ENCODE data around the gene SPATA24. TPM values are rescaled to one million over a fixed set of nuclear protein-coding genes. Genes with fewer than 3 reads are reported as not detected.

SPATA24 gene
- total and polyA plus RNA-seq, 2 of the 8 experiments (the other 6 are each of a cell fraction or from before 2014, with no cell fraction given), result 5.8 to 9.4 TPM

DNA sequence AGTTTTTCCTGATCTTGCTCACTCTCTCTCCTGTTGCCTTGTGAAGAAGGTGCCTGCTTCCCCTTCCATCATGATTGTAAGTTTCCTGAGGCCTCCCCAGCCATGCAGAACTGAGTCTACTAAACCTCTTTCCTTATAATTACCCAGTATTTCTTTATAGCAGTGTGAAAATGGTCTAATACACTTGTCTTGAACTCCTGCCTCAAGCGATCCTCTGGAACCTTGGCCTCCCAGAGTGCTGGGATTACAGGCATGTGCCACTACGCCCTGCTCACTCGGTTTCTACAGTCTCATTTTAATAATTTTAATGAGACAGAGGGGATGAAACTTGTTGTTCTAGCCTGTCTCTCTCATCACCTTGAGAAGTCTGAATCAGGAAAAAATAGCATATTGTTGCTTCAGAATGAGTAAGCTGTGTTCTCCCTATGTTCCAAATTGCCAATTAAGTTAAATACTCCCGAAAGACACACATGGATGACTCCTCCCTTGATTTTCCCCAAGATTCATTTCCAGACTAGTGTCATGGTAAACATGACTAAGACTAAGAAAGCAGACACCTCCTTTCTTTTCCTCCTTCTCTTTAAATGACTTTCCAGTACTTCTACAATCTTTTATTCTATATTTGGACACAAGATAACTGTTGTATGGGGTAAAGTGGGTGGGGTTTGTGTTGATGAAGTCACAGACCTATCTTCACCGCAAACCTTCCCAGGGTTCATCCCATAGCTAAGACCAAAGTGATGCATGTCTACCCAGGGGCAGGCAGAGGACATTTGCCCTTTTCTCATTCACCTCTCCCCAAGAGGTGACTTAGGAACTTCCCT, 43.3 kb upstream of the SPATA24 start (continued):
- TF ChIP-seq, protein P1, sequence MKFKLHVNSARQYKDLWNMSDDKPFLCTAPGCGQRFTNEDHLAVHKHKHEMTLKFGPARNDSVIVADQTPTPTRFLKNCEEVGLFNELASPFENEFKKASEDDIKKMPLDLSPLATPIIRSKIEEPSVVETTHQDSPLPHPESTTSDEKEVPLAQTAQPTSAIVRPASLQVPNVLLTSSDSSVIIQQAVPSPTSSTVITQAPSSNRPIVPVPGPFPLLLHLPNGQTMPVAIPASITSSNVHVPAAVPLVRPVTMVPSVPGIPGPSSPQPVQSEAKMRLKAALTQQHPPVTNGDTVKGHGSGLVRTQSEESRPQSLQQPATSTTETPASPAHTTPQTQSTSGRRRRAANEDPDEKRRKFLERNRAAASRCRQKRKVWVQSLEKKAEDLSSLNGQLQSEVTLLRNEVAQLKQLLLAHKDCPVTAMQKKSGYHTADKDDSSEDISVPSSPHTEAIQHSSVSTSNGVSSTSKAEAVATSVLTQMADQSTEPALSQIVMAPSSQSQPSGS (IDR thresholded peaks at IDR 0.05; ENCODE audit: low read length), result no peak
- TF ChIP-seq NANOG (IDR thresholded peaks at IDR 0.05; ENCODE audit: insufficient read depth, low read depth, low read length, poor library complexity, severe bottlenecking) (no peak), CTBP2 (IDR thresholded peaks at IDR 0.05; ENCODE audit: borderline replicate concordance, insufficient read depth, insufficient read length, low read length) (no peak), ZNF274 (IDR thresholded peaks at IDR 0.05; ENCODE audit: borderline replicate concordance, extremely low read depth, low read length) (no peak), TAF1 (IDR thresholded peaks at IDR 0.05; ENCODE audit: low read depth, low read length) (no peak), TCF12 (IDR thresholded peaks at IDR 0.05; ENCODE audit: low read depth, low read length) (no peak), YY1 (IDR thresholded peaks at IDR 0.05; ENCODE audit: low read depth, low read length) (no peak)

Data from H1 (cell line).